K562 (cell line): Measurements from ENCODE around the gene ATG7. TPM values are rescaled to one million over a fixed set of nuclear protein-coding genes. Genes with fewer than 3 reads are reported as not detected.

Source experiments
- CBFA2T2 ChIP-seq: fragments of 450-650 bp; conservative IDR thresholded peaks from 2 replicates; pipeline ENCODE4 v1.6.1; 2017; ENCODE audit warnings: mild to moderate bottlenecking
- CTBP1 ChIP-seq: fragments of 450-650 bp; IDR thresholded peaks from 2 replicates; pipeline ENCODE4 v1.6.1; 2016; ENCODE audit warnings: borderline replicate concordance
- TAF1 ChIP-seq: IDR thresholded peaks from 2 replicates; pipeline ENCODE4 v1.6.1; 2011; ENCODE audit warnings: mild to moderate bottlenecking, low read length, moderate library complexity; ENCODE audit not compliant: insufficient read depth, control insufficient read depth, severe bottlenecking; ENCODE audit errors: extremely low read depth
- ZNF785 ChIP-seq: fragments of 250-450 bp; sonication (Bioruptor Pico); IDR thresholded peaks from 2 replicates; pipeline ENCODE4 v1.4.0; 2020; ENCODE audit warnings: mild to moderate bottlenecking
- polyA plus RNA-seq, 8 experiments: library from polyadenylated mRNA; depleted of rRNA in 4 of 8; stranded (reverse) in 5 of 8; unstranded in 3 of 8; fragments of >200 nt; fragmentation: Nextera tagmentation in 2 of 8; fragmentation: Illumina TruSeq in 1 of 8; extraction: Ambion mirVana in 2 of 8; extraction: Trizol in 1 of 8; gene quantifications; 2 replicates each; pipeline versions ENCODE4 v1.2.1 to v1.2.3, GENCODE V29; 2011 to 2014; ENCODE audit warnings: inconsistent platforms in 1 of 8, missing spikeins in 1 of 8
- total RNA-seq, 7 experiments: library from RNA; depleted of rRNA in 6 of 7; stranded (reverse); fragments of >200 nt in 6 of 7; fragmentation: Illumina TruSeq in 2 of 7; extraction: Trizol in 2 of 7; gene quantifications; 2 replicates each; pipeline versions ENCODE4 v1.2.1 to v1.2.3, GENCODE V29; 2011 to 2021; ENCODE audit warnings: low replicate concordance in 1 of 7
- TF ChIP-seq, protein P1 (sequence below): fragments of 450-650 bp; IDR thresholded peaks from 2 replicates; pipeline ENCODE4 v1.6.1; 2016; ENCODE audit warnings: low read depth

The ATG7 gene
- total and polyA plus RNA-seq, 9 of the 15 experiments (the other 6 are each of a cell fraction or from before 2014, with no cell fraction given), result 18.3 to 45.3 (median 33.6) TPM

DNA sequence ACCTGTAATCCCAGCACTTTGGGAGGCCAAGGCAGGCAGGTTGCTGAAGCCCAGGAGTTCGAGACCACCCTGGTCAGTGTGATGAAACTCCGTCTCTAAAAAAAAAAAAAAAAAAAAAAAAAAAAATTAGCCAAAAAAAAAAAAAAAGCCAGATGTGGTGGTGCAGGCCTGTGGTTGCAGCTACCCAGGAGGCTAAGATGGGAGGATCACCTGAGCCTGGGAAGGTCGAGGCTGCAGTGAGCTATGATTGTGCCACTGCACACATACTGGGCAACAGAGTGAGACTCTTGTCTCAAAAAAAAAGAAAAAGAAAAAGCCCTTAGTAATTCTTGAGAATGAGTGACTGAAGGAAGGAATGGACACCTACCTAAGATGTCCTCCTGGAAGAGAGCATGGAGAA is 266.4 kb downstream of the ATG7 start (continued):
- TF ChIP-seq, protein P1, sequence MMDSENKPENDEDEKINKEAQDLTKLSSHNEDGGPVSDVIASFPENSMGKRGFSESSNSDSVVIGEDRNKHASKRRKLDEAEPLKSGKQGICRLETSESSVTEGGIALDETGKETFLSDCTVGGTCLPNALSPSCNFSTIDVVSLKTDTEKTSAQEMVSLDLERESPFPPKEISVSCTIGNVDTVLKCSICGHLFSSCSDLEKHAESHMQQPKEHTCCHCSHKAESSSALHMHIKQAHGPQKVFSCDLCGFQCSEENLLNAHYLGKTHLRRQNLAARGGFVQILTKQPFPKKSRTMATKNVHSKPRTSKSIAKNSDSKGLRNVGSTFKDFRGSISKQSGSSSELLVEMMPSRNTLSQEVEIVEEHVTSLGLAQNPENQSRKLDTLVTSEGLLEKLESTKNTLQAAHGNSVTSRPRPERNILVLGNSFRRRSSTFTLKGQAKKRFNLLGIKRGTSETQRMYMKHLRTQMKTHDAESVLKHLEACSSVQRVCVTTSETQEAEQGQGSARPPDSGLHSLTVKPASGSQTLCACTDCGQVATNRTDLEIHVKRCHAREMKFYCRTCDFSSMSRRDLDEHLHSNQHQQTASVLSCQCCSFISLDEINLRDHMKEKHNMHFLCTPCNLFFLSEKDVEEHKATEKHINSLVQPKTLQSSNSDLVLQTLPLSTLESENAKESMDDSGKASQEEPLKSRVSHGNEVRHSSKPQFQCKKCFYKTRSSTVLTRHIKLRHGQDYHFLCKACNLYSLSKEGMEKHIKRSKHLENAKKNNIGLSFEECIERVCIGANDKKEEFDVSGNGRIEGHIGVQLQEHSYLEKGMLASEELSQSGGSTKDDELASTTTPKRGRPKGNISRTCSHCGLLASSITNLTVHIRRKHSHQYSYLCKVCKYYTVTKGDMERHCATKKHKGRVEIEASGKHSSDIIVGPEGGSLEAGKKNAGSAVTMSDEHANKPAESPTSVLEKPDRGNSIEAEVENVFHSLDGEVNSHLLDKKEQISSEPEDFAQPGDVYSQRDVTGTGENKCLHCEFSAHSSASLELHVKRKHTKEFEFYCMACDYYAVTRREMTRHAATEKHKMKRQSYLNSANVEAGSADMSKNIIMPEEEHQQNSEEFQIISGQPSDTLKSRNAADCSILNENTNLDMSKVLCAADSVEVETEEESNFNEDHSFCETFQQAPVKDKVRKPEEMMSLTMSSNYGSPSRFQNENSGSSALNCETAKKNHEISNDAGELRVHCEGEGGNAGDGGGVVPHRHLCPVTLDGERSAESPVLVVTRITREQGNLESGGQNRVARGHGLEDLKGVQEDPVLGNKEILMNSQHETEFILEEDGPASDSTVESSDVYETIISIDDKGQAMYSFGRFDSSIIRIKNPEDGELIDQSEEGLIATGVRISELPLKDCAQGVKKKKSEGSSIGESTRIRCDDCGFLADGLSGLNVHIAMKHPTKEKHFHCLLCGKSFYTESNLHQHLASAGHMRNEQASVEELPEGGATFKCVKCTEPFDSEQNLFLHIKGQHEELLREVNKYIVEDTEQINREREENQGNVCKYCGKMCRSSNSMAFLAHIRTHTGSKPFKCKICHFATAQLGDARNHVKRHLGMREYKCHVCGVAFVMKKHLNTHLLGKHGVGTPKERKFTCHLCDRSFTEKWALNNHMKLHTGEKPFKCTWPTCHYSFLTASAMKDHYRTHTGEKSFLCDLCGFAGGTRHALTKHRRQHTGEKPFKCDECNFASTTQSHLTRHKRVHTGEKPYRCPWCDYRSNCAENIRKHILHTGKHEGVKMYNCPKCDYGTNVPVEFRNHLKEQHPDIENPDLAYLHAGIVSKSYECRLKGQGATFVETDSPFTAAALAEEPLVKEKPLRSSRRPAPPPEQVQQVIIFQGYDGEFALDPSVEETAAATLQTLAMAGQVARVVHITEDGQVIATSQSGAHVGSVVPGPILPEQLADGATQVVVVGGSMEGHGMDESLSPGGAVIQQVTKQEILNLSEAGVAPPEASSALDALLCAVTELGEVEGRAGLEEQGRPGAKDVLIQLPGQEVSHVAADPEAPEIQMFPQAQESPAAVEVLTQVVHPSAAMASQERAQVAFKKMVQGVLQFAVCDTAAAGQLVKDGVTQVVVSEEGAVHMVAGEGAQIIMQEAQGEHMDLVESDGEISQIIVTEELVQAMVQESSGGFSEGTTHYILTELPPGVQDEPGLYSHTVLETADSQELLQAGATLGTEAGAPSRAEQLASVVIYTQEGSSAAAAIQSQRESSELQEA, result no peak
- TF ChIP-seq CTBP1, result no peak
- no peak for TF ChIP-seq ZNF785 (CRISPR knock-in tag)
- no peak for TF ChIP-seq CBFA2T2
- no peak for TF ChIP-seq TAF1
